ENCODE measurements around the gene HEG1. TPM values are rescaled to one million over a fixed set of nuclear protein-coding genes. Genes with fewer than 3 reads are reported as not detected.
"Not testable (repeated sequence)": the region's sequence is repeated elsewhere in the genome, so short reads cannot be mapped to it uniquely, and the experiment has no call there.

HEG1 gene
- total RNA-seq, 6 experiments from 2014 or later: 3.5 to 14.9 (median 10.8) TPM

GRCh38 chr3:125085166-125085565, 29.4 kb upstream of the HEG1 start:
- TF ChIP-seq POLR2A (IDR thresholded peaks at IDR 0.05) (no peak), CTCF (IDR thresholded peaks at IDR 0.05) (no peak)
- H3K36me3 ChIP-seq: no peaks in the 10 kb centered on the region
- intact Hi-C loops (cut with DNase I): no loop called here
- no peaks in the 10 kb centered on the region for H3K4me1 ChIP-seq
- H3K27ac ChIP-seq: no peak overlapping the region
- DNase-seq (no peak), ATAC-seq (no peak)
- H3K4me3 ChIP-seq: no peak overlapping the region
- H3K27me3 ChIP-seq: no peaks in the 10 kb centered on the region
- H3K9me3 ChIP-seq: no peaks in the 10 kb centered on the region

- Histone ChIP-seq H3K9me3 (no peaks in the 10 kb centered on the region), H3K36me3 (no peaks in the 10 kb centered on the region), H3K4me3 (no peak overlapping the region), H3K27me3 (no peaks in the 10 kb centered on the region), H3K4me1 (no peaks in the 10 kb centered on the region), H3K27ac (no peak overlapping the region)
- intact Hi-C loops (cut with DNase I): no loop called here
- 89% methylated on average over 10 of the region's 10 CpGs for WGBS (ENCODE audit: insufficient coverage, low coverage, low lambda C conversion rate, missing lambda C conversion rate)
- ATAC-seq (peak in 1 of 4 donors; percentile 21), DNase-seq (no peak)
- TF ChIP-seq POLR2A (IDR thresholded peaks at IDR 0.05) (no peak), CTCF (IDR thresholded peaks at IDR 0.05) (no peak)
Measured at GRCh38 chr3:125083776-125084175, 28.0 kb upstream of the HEG1 start.

- intact Hi-C loops (cut with DNase I); H3K9me3 ChIP-seq; DNase-seq; H3K27me3 ChIP-seq; H3K27ac ChIP-seq; H3K36me3 ChIP-seq; H3K4me1 ChIP-seq; ATAC-seq; H3K4me3 ChIP-seq: not testable (repeated sequence)
- WGBS (ENCODE audit: insufficient coverage, low coverage, low lambda C conversion rate, missing lambda C conversion rate): 81% methylated on average over 4 of the region's 4 CpGs
Measured at GRCh38 chr3:125082339-125082738, 26.5 kb upstream of the HEG1 start.

GRCh38 chr3:125080077-125080476, 24.3 kb upstream of the HEG1 start:
- Histone ChIP-seq H3K27ac (no peak overlapping the region), H3K4me1 (no peaks in the 10 kb centered on the region), H3K36me3 (no peaks in the 10 kb centered on the region), H3K4me3 (no peak overlapping the region), H3K27me3 (no peaks in the 10 kb centered on the region), H3K9me3 (no peaks in the 10 kb centered on the region)
- ATAC-seq (peak; percentile 45 to 80 (median 64)), DNase-seq (no peak)
- WGBS (ENCODE audit: insufficient coverage, low coverage, low lambda C conversion rate, missing lambda C conversion rate): 40% methylated on average over 1 of the region's 1 CpG
- TF ChIP-seq POLR2A (IDR thresholded peaks at IDR 0.05) (no peak), CTCF (IDR thresholded peaks at IDR 0.05) (no peak)
- intact Hi-C loops (cut with DNase I): no loop called here

GRCh38 chr3:125079675-125080045, 23.9 kb upstream of the HEG1 start:
- no peaks in the 10 kb centered on the region for H3K27me3 ChIP-seq
- no peaks in the 10 kb centered on the region for H3K4me1 ChIP-seq
- ATAC-seq: no peak
- TF ChIP-seq POLR2A (IDR thresholded peaks at IDR 0.05) (no peak), CTCF (IDR thresholded peaks at IDR 0.05) (no peak)
- H3K4me3 ChIP-seq: no peak overlapping the region
- H3K36me3 ChIP-seq: no peaks in the 10 kb centered on the region
- no peaks in the 10 kb centered on the region for H3K9me3 ChIP-seq
- 50% methylated on average over 1 of the region's 1 CpG for WGBS (ENCODE audit: insufficient coverage, low coverage, low lambda C conversion rate, missing lambda C conversion rate)
- no peak for DNase-seq
- intact Hi-C loops (cut with DNase I): no loop called here
- H3K27ac ChIP-seq: no peak overlapping the region
